Ovary (tissue), 3 donors: ENCODE measurements around the gene IFNGR1.

ENCODE experiments used
- CTCF ChIP-seq, 3 donors: fragments of 450-650 bp in 2 of 3; fragments of 200-600 bp in 1 of 3; IDR thresholded peaks; one replicate each; pipeline versions ENCODE4 v1.5.1 to v1.8.0; 2016 to 2022; ENCODE audit warnings: antibody characterized with exemption in 3 of 3, mild to moderate bottlenecking in 1 of 3
- EP300 ChIP-seq: sonication (generic); formaldehyde crosslinking; IDR thresholded peaks from one replicate; pipeline ENCODE4 v1.6.1; 2017; ENCODE audit warnings: antibody characterized with exemption
- donor health status: DM: no; HTN: no; CAD: no.

DNA sequence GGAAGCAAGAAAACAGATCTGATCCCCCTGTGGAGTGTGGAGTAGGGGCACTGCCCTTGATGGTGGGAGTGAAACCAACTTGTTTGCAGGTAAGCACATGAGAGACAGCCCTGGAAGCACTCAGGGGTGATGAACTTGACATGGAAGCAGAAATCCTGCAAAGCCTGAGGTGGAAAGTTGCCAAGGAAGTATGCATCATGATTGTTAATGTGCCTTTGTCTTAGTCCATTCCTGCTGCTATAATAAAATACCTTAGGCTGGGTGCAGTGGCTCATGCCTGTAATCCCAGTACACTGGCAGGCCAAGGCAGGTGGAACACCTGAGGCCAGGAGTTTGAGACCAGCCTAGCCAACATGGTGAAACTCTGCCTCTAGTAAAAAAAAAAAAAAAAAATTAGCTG, 40.2 kb upstream of the IFNGR1 start:
- TF ChIP-seq CTCF (IDR thresholded peaks at IDR 0.05) (no peak), EP300 (no peak)
